ENCODE data around the gene GRXCR1.

Gene GRXCR1

DNA sequence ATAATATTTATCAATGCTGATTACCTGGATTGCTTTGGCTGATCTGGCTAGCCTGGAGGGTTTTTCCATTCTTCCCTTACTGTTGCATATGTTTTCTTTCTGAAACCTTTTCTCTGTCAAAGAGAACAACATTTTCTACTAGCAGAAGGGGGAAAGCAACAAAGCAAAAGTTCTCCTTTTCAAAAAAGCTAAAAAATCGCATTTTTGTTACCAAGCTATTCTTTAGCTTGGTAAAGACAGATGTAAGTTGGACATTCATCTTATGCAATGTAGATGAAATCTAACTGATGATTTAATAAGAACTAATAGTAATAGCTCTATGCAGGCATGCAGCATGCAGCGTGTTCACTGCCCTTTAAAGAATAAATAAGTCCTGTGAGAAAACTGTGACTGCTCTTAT is at the start of gene GRXCR1:
Gene GRXCR1 (plus strand): TSS at position 301 of the 400 bp plus-strand sequence. CDS start 554 bp downstream, outside the sequence.
- DNase-seq = no peak

DNA sequence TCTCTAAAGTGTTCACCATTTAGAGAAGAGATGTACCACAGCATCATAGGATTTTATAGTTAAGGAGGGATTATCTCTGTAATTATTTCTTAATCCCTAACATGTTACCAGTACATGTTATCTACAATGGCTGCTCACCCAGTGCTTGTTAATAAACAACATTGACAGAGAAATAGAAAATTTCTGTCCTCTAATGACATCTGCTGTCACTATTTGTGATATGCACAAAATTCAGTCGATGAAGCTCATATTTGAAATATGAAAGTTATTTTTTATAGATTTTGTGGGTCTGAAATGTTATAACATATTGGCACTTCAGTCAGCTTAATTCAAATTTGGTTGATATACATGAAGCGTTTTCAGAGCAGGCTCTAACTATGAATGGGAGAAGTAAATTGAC is 48.8 kb upstream of the GRXCR1 start:
- DNase-seq = no peak

DNA sequence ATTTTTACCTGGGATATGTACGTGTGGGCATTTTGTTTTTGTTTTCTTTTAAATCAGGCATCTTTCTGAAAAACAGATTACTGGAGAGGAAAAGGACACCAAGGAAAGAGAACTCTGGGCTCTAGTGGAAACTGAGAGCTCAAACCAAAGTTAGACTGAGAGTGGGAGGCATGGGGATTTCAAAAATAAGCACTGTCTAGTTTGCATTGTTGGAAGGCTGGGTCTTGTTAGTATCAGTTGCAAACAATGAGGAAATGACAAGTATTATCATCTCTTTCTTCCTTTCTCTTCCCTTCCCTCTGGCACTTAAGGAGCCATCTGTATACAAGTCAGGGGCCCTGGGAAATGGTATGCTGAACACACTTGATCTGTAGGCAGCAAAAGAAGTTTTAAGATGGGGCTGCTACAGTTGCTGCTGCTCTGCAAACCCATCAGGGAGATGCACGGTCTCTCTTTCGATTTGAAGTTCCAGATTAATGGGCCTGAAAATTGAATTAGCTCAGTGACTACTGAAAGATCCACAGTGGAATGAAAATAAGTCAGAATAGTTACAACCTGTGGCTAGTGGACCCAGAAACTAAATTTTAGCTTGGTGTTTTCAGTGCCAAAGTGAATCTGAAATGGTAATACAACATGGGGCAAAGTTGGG is 48.0 kb upstream of the GRXCR1 start:
- no peak for DNase-seq

- DNase-seq = no peak
These were observed 46.9 kb upstream of the GRXCR1 start for GRCh38 chr4:42845586-42845985.

GRCh38 chr4:42855779-42856178 is 36.7 kb upstream of the GRXCR1 start:
- DNase-seq = no peak

- DNase-seq = peak; percentile 60
These were observed 26.8 kb upstream of the GRXCR1 start for GRCh38 chr4:42865572-42866189.

- no peak for DNase-seq
These were observed 21.3 kb upstream of the GRXCR1 start for GRCh38 chr4:42871261-42871660.

DNA sequence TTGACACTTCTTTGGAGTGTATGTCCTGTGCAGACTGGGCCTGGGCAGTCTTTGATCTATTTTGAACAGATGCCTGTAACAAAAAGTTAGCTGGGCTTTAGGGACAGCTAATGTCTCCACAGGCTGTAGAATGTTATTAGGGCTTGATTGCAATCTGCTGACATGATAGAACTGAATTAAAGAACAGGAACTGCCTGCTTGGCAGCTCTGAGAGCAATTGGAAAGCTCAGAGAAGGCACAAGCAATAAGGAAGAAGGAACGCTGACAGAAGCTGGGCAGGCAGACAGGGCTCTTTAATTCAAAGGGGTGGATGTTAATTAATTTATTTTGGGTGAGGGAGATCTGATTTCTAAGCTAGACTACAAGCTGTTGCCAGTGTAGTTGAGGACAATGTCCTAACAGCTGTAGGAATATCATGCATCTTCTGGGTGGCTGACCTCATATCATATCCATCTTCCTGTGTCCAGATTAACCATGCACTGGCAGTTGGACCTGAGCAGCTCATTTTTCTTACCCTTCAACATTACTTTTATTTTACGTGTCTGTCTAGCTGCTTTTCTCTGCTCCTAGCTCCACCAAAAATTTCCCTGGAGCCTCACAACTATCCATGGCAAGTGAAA is 20.7 kb upstream of the GRXCR1 start:
- DNase-seq = no peak

DNA sequence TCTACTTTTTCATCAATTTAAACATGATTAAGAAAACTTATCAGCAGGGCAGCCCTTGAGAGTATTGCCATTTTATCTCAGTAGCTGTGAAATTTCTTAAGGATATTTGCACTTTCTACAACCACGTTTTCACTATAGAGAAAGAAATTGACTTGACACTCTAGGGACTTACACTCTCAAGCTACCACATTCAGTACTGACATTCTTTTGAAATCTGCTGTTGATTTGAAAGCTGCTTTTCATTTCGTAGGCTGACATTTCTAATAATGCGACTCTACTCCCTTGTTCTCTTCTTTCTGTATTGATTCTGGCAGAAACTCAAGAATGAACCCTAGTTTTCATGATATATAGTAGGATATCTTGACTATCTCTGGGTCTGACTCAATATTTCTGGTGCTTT is 13.7 kb upstream of the GRXCR1 start:
- no peak for DNase-seq

DNA sequence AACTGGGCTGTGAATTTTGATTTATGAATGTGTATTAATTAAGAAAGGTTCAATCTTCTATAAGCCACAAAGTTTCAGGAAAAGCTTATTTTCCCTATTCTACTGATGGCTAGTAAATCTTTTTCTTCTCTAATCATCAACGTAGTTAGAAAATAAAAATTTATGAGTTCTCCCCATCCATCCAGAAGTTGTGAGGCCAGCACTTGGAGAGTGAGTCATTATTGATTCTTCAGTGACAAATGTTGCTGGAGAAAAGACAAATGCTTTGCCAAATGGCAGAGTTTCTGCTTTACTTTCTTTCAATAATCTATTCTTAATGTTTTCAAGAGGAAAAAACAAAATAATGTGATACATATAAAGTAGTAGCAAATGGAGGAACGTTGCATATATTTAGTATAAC is 11.3 kb upstream of the GRXCR1 start:
- DNase-seq = no peak

- no peak for DNase-seq
These were observed 869 bp upstream of the GRXCR1 start for GRCh38 chr4:42891644-42892043.

DNA sequence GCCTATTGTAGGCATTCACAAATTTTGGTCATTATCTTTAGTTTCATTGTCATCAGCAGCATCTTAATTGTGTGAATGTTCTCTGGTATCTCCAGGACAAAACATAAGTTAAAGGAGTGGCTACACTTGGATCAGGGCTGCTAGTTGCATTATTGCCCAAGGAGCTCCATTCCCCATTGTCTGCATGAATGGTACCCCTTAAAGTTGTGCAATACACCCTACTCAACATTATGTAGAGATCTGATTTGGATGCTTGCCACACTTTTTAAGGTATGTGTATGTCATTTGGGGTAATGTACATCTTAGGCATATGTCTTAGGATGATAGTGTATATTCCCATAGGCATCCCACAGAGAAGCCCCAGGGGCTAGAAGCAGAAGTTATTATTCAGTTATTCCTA is 2.9 kb downstream of the GRXCR1 start:
- no peak for DNase-seq

DNA sequence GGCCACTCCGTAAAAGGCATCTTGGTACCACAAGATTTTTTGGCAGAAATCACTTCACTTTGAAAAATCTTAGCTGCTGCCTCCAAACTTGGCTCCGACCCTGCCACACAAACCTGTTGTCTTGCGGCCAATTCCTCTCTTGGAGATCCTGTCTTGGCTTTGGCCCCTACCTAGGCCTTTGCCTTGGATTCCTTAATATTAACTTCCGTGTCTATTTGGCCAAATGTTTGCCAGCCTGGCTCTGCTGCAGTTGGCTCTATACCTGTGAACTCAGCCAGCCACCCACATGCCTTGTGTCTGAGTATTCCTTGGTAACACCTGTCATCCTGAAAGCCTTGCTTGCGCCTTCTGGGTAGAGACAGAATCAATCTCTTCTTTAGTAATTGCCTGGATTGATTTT is 12.5 kb downstream of the GRXCR1 start:
- DNase-seq = no peak

GRCh38 chr4:42905591-42905990 is 13.1 kb downstream of the GRXCR1 start:
- no peak for DNase-seq

GRCh38 chr4:42906341-42906740 is 13.8 kb downstream of the GRXCR1 start:
- no peak for DNase-seq

DNA sequence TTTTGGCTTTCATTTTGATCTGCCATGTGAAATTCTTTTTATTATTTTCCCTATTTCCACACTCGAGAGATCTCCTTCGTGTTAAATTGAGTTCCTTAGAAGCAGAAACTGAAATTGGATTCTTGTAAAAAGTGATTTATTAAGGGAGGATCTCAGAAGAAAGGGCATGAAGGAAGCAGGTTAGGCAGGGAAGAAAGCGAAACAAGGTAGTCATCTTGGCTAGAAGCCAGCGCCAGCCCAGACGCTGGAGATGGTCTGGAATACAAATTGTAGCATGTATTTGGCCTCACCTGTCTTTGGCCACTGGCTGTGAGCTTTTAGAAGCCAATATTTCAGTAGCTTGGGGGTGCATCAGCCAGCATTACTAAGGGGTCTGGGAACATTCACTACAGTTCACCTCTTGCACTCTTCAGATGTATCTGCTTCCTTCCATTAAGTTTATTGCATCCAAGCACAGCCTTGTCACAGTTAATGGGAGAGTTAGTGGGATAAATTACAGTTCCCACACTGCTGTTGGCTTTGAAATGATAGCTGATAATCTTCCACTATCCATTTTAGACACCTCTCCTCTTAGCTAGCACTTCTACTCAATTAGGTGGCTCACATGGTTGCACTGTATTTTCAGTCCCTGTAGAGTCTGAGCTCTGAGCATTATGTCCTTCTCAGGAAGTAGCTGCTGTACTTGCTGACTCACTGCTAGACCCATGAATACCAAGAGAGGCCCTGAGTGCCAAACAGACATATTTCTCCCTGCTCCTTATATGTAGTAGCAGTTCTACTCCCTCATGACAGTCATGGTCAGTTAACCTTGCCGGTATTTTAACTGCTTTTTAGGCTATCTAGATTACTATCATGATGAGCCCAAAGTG is 14.6 kb downstream of the GRXCR1 start:
- no peak for DNase-seq

DNA sequence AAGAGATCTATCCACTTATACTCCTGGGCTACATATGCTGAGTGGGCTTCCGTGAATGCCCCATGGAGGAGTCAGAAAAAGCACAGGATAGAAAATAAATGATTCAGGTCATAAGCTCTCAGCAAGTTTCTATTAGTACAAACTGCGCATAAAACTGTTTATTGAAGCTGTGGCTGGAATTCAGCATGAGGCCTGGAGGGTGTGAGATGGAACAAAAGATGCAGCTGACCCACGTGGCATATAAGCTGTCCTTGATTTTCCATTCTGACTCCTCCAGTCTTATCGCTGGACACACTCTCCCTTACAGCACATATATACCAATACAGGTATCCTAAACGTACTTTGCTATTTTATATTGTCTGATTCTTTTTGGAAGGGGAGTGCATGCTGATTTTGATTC is 17.9 kb downstream of the GRXCR1 start:
- no peak for DNase-seq

GRCh38 chr4:42914937-42915336 is 22.4 kb downstream of the GRXCR1 start:
- DNase-seq = no peak

DNA sequence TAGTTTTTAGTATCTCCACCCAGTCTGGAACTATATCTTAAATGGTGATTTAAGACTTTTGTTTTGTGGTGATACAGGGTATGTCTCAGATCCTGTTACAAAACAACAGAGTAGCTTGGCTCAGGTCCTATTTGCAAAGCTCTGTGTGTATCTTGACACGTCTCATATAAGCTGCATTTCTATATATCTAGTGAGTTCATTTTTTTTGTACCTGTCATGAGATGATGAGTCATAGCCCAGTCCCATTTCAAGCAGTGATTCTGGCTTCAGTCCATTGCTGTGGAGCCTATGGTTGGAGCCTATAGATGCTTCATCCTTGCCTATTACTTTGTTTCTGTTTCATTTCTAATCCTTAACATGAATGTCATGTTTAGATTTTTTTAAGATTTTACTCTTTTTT is 23.0 kb downstream of the GRXCR1 start:
- no peak for DNase-seq

GRCh38 chr4:42917296-42917695 is 24.8 kb downstream of the GRXCR1 start:
- no peak for DNase-seq

DNA sequence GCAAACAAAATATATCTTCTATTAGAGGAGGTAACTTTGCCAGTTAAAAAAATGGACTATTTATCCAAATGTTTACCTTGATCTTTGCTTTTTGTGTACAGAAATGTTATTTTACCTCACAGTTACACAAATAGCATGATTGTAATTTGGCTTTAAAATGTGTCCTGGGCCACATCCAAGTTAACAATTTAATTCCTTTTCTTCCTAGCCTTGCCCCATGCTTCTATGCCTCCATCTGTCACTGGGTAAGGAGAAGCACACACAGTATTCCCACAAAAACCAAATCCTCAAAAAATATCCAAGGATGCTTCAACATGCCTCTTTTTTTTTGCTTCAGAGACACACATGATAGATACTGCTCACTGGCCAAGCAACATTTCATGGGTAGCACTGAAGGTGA is 30.9 kb downstream of the GRXCR1 start:
- DNase-seq = no peak

- DNase-seq = no peak
These were observed 33.4 kb downstream of the GRXCR1 start for GRCh38 chr4:42925921-42926320.

GRCh38 chr4:42927946-42928345 is 35.4 kb downstream of the GRXCR1 start:
- no peak for DNase-seq

DNA sequence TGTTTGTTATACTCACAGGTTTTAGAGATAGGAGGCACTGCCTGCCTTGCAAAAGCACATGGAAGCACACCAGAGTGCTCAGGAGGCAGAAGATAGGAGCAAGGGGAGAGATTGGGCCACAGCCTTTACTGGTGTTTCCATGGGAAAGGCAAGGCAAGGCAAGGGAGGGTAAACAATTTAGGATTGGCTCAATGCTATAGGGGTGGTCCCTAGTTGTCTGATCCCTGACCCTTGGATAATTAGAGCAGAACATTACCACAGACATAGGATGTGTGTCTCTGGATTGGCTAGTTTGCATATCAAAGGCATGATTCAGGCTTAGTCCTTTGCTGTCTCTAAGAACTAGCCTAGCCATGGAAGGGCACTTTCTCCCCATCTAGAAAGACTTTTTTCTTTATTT is 36.1 kb downstream of the GRXCR1 start:
- DNase-seq = no peak
